HPDE6-E6E7 (cell line): ENCODE data around the gene COMTD1.
"Not testable (repeated sequence)": the region's sequence is repeated elsewhere in the genome, so short reads cannot be mapped to it uniquely, and the experiment has no call there.

ENCODE experiments used
- DNase-seq: peaks from one replicate; pipeline ENCODE4 v3.0.0; 2011; ENCODE audit warnings: missing footprints; ENCODE audit errors: extremely low spot score

Gene COMTD1

GRCh38 chr10:75223507-75223906 is 12.2 kb downstream of the COMTD1 start:
- DNase-seq, result no peak

GRCh38 chr10:75221492-75221891 is 14.3 kb downstream of the COMTD1 start:
- not testable (repeated sequence) for DNase-seq

DNA sequence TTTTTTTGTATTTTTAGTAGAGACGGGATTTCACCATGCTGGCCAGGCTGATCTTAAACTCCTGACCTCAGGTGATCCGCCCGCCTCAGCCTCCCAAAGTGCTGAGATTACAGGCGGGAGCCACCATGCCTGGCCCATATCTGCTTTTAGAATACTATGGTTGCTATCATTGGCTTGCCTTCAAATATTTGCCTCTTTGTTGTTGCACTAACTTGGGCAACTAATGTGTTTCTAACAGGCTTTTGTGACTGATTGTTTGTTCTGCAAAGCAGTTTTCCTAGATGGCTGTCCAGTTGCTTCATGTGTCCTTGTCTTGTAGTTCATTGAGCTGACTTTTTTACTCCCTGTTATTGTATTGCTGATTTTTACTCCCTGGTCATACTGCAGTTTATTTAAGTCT is 15.5 kb downstream of the COMTD1 start:
- no peak for DNase-seq

GRCh38 chr10:75212343-75212742 is 23.4 kb downstream of the COMTD1 start:
- DNase-seq, result no peak

- DNase-seq, result no peak
These were observed 24.6 kb downstream of the COMTD1 start for GRCh38 chr10:75211007-75211691.

- peak; percentile 70 for DNase-seq
These were observed 25.3 kb downstream of the COMTD1 start, which contains the start of gene VDAC2 for GRCh38 chr10:75210282-75211006. Gene VDAC2 (plus strand): TSS chr10:75210796. CDS start chr10:75211159, 363 bp downstream.

DNA sequence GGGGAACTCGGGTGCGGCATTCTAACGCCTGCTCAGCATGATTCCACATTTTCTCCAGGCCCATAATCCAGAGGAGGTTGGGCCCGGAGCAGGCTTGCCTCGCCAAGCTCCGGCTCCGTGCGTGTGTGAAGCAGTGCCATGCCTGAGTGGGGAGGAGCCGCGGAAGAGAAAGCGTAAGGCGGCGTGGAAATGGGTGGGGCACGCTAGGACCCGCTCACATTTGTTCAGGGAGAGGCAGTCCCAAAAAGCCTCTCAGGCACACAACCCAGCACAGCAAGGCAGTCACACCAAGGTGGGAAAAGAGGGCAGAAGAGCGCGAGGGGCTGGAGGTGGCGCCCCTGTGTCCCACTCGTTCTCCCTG is 25.9 kb downstream of the COMTD1 start:
- no peak for DNase-seq

DNA sequence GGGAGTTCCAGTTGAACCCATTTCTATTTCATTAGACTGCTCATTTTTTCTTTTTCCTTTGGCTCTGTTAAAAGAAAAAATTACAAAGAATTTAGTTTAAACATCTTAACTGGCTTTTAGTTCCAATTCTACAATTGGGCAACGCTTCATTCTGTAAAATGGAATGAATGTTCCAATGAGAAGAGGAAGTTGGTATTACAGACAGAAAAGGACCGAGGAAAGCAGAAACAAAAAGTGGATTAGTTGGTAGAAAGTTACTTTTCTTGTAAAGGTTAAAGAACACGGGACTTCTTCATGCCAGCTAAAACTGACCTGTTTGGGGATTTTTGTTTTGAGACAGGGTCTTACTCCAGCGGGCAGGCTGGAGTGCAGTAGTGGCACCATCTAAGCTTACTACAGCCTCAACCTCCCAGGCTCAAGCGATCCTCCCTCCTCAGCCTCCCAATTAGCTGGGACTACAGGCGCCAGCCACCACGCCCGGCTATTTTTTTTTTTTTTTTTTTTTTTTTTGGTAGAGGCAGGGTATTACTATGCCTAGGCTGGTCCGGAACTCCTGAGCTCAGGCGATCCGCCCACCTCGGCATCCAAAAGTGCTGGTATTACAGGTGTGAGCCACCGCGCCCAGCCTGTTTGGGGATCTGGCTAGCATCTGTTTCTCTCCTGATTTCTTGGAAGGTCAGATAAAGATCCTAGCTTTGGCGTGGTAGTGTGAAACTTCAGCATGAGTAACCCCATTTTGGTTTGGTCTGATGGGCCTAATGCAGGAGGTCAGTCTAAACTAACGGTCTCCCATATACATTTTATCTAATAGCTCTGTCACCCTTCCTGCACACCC is 26.5 kb downstream of the COMTD1 start:
- DNase-seq, result no peak

GRCh38 chr10:75208181-75208580 is 27.6 kb downstream of the COMTD1 start:
- DNase-seq, result peak; percentile 88

GRCh38 chr10:75207857-75208144 is 28.0 kb downstream of the COMTD1 start:
- no peak for DNase-seq

DNA sequence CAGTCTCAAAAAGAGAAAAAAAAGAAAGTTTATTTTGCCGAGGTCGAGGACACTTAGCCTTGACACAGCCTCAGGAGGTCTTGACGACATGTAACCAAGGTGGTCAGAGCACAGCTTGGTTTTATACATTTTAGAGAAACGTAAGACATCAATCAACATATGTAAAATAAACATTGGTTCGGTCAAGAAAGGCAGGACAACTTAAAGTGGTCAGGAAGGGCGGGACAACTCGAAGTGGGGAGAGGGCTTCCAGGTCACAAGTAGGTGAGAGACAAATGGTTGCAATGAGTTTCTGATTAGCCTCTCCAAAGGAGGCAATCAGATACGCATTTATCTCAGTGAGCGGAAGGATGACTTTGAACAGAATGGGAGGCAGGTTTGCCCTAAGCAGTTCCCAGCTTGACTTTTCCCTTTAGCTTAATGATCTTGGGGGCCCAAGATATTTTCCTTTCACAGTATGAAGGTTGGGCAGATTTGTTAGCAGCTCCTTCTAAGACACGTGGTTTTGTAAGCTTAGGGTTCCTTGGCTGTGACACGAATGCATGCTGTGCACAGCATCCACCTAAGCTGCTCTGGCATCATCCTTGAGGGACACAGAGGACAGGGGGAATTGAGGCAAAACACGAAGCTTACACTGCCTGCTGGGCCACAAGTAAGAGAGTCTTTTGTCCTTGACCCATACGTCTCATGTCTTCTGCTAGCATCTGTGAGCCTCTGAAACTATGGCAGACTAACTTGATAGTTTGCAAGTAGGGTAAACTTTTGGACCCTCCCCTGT is 28.5 kb downstream of the COMTD1 start:
- no peak for DNase-seq

DNA sequence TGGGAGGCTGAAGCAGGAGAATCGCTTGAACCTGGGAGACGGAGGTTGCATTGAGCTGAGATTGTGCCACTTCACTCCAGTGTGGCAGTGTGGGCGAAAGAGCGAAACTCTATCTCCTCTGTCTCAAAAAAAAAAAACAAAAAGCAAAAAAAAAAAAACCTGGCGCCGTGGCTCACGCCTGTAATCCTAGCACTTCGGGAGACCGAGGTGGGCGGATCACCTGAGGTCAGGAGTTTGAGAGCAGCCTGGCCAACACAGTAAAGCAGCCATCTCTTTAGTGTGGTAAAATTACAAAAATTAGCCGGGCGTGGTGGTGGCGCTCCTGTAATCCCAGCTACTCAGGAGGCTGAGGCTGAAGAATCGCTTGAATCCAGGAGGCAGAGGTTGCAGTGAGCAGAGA is 29.1 kb downstream of the COMTD1 start:
- not testable (repeated sequence) for DNase-seq

DNA sequence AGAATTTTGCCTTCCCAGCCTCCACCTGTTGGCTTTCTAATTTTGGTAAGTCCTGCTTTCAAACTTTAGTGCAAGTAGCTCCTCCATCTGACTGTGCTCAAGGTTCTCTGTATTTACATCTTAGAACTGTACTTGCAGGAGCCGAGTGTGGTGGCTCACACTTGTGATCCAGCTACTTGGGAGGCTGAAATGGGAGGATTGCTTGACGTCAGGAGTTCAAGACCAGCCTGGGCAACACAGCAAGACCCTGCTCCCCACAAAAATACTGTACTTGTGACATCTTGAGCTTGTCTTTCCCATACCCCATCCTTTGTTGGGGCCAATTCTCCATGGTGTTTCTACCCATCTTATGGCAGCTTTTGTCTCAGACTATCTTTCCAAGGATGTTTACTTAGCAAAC is 29.8 kb downstream of the COMTD1 start:
- DNase-seq, result no peak

DNA sequence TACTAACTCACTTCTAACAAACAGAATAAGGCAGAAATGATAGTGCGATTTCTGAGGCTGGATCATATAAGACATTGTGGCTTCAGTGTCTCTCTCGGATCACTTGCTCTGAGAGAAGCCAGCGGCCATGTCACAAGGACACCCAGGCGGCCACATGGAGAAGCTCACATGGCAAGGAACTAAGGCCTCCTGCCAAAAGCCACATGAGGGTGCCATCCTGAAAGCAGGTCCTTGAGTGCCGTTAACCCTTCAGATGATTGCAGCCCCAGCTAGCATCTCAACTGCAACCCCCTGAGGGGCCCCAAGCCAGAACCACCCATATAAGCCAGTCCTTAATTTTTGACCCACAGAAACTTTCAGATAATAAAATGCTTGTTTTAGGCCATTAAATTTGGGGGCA is 32.0 kb downstream of the COMTD1 start:
- DNase-seq, result no peak

- DNase-seq, result not testable (repeated sequence)
These were observed 32.6 kb downstream of the COMTD1 start for GRCh38 chr10:75203046-75203620.

DNA sequence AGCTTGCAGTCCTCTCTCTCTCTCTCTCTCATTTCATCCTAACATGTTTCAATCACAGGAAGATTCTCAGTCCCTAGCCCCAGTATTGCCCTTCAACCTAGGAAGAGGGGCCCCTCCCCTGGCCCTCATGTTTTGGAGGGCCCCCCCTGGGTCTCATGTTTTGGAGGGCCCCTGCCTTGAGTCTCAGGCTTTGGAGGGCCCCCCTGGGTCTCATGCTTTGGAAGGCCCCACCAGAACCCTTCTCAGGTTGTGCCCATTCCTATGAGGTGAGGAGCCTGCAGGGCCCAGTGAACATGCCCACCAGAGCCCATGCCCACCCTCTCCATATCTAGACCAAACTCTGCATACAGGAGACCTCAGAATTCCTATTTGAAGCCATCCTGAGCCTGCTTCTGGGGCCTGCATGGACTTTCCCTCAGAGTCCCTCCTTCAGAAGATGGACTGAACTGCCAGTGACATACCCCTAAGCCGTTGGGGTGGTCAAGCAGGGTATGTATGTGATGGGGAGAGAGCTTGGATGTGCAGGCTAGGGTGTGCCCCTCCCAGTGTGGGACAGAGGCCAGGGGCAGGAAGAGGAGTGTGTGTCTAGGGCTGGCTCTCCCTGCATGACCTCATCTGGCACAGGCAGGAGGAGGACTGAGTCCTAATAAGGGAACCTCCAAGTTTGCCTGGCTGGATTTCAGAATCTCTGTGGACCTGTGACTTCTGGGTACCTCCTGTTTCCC is 33.3 kb downstream of the COMTD1 start:
- DNase-seq, result no peak

DNA sequence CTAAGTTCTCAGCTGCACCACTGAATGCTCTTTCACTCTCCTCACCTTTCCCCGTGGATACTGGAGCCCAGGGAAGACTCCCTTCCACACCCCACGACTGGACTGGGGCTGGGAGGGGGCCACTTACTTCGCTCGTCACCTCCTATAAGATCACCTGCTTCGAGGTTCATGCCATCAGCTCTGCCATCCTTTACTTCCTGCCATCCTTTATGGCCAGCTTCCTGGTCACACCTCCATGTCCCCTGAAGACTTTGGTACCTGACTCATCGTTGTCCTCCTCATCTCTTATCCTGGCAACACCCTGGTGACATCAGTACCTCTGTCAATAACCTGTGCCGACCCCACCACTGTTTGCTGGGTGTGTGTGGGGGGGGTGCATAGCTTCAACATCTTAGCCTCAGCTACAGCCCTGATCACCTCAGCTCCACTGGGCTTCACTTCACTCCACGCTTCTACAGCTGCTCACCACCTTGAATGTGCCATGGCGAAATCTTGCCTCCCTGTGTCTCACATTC is 33.9 kb downstream of the COMTD1 start:
- DNase-seq, result no peak

GRCh38 chr10:75199949-75200348 is 35.8 kb downstream of the COMTD1 start:
- DNase-seq, result not testable (repeated sequence)

DNA sequence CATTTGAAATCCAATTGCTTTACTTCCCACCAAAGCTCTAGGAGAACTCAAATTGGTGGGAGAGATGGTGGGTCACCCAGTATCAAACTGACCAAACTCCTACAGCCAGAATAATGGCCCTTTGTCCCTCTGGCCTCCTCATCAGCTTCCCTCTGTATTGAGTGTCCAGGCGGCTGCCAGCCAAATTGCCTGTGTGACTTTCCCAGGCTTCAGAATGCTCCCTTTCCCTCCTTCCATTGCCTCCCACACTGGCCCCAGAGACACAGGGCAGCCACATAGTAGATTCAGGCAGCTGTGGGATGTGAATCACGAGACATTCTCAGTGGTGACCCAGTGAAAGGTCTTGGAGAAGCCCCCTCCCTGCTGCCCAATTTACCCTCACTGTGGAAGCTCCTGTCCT is 37.9 kb downstream of the COMTD1 start:
- no peak for DNase-seq

GRCh38 chr10:75197066-75197465 is 38.7 kb downstream of the COMTD1 start:
- no peak for DNase-seq
